GM23338 (cell line): ENCODE measurements around the gene AGAP1. TPM values are rescaled to one million over a fixed set of nuclear protein-coding genes. Genes with fewer than 3 reads are reported as not detected.
A peak's percentile ranks its signal among the peaks of the same experiment; 100 is the strongest.

Experiments
- ATAC-seq: fragments of 200-7000 bp; cut with Tn5 transposase; 3 replicates; pipeline ENCODE4 v1.9.1; 2020
- DNase-seq: peaks from one replicate; pipeline ENCODE4 v3.0.0-alpha.2; 2015; ENCODE audit warnings: low spot score
- H2AFZ ChIP-seq: fragments of 200-600 bp; sonication (generic); 2 replicates; pipeline ENCODE4 v1.8.0; 2016; ENCODE audit warnings: antibody characterized with exemption, mild to moderate bottlenecking, moderate library complexity
- H3F3A ChIP-seq: fragments of 200-600 bp; sonication (generic); replicated peaks from 2 replicates; pipeline ENCODE4 v1.8.0; 2017; ENCODE audit warnings: antibody characterized with exemption, mixed run types, low read depth
- H3K27ac ChIP-seq: fragments of 200-600 bp; sonication (generic); 2 replicates; pipeline ENCODE4 v1.6.1; 2016; ENCODE audit warnings: low read depth
- H3K27me3 ChIP-seq: fragments of 200-600 bp; sonication (generic); 2 replicates; pipeline ENCODE4 v1.8.0; 2016; ENCODE audit warnings: mild to moderate bottlenecking, mixed run types, moderate library complexity; ENCODE audit not compliant: insufficient read depth
- H3K36me3 ChIP-seq: fragments of 200-600 bp; sonication (generic); 2 replicates; pipeline ENCODE4 v1.8.0; 2016; ENCODE audit warnings: mild to moderate bottlenecking; ENCODE audit not compliant: insufficient read depth
- H3K4me1 ChIP-seq: fragments of 200-600 bp; sonication (generic); 2 replicates; pipeline ENCODE4 v1.8.0; 2016; ENCODE audit warnings: mild to moderate bottlenecking, moderate library complexity; ENCODE audit not compliant: insufficient read depth
- H3K4me2 ChIP-seq: fragments of 200-600 bp; sonication (generic); 2 replicates; pipeline ENCODE4 v1.7.1; 2017; ENCODE audit warnings: mixed run types
- H3K4me3 ChIP-seq: fragments of 200-600 bp; sonication (generic); 2 replicates; pipeline ENCODE4 v1.6.1; 2016; ENCODE audit warnings: mixed run types
- H3K79me2 ChIP-seq: fragments of 200-600 bp; sonication (generic); replicated peaks from 2 replicates; pipeline ENCODE4 v1.8.0; 2017; ENCODE audit warnings: mild to moderate bottlenecking; ENCODE audit not compliant: insufficient read depth
- H3K9me2 ChIP-seq: fragments of 200-600 bp; sonication (generic); 2 replicates; pipeline ENCODE4 v1.8.0; 2017; ENCODE audit not compliant: insufficient read depth
- H4K20me1 ChIP-seq: fragments of 200-600 bp; sonication (generic); replicated peaks from 2 replicates; pipeline ENCODE4 v1.8.0; 2017; ENCODE audit warnings: mild to moderate bottlenecking; ENCODE audit not compliant: insufficient read depth
- H3K27ac Mint-ChIP-seq: 2 replicates; pipeline ENCODE4 v1.8.0; 2020; ENCODE audit warnings: inconsistent platforms, mild to moderate bottlenecking, moderate library complexity, mixed read lengths
- H3K27me3 Mint-ChIP-seq: 3 replicates; pipeline ENCODE4 v1.8.0; 2022; ENCODE audit warnings: low read depth, mild to moderate bottlenecking, moderate library complexity, mixed read lengths, inconsistent platforms; ENCODE audit not compliant: insufficient read depth, poor library complexity
- H3K36me3 Mint-ChIP-seq: 3 replicates; pipeline ENCODE4 v1.8.0; 2021; ENCODE audit warnings: low read depth, mild to moderate bottlenecking, inconsistent platforms, moderate library complexity, mixed read lengths
- H3K4me1 Mint-ChIP-seq: 3 replicates; pipeline ENCODE4 v1.8.0; 2020; ENCODE audit warnings: mild to moderate bottlenecking, inconsistent platforms, mixed read lengths
- H3K4me3 Mint-ChIP-seq: 3 replicates; pipeline ENCODE4 v1.8.0; 2021; ENCODE audit warnings: moderate library complexity, mild to moderate bottlenecking, inconsistent platforms, mixed read lengths
- H3K9me3 Mint-ChIP-seq: 3 replicates; pipeline ENCODE4 v1.8.0; 2020; ENCODE audit warnings: moderate library complexity, mild to moderate bottlenecking, inconsistent platforms, mixed read lengths
- CREB1 ChIP-seq: fragments of 250-450 bp; sonication (Bioruptor Pico); IDR thresholded peaks from 2 replicates; pipeline ENCODE4 v1.5.0; 2020; ENCODE audit warnings: low read depth, mild to moderate bottlenecking, moderate library complexity
- EZH2 ChIP-seq: fragments of 200-600 bp; sonication (generic); IDR thresholded peaks from one replicate; pipeline ENCODE4 v1.8.0; 2017; ENCODE audit warnings: antibody characterized with exemption, mild to moderate bottlenecking, low read depth; ENCODE audit not compliant: unreplicated experiment
- EZH2phosphoT487 ChIP-seq: fragments of 200-600 bp; sonication (generic); IDR thresholded peaks from one replicate; pipeline ENCODE4 v1.8.1; 2018; ENCODE audit warnings: antibody characterized with exemption; ENCODE audit not compliant: unreplicated experiment
- NANOG ChIP-seq: IDR thresholded peaks from 2 replicates; pipeline ENCODE4 v1.6.1; 2016; ENCODE audit warnings: antibody characterized with exemption, borderline replicate concordance
- POLR2AphosphoS5 ChIP-seq: IDR thresholded peaks from 2 replicates; pipeline ENCODE4 v1.6.1; 2016; ENCODE audit warnings: antibody characterized with exemption, low read depth
- STAT1 ChIP-seq: IDR thresholded peaks from one replicate; pipeline ENCODE4 v1.6.1; 2016; ENCODE audit warnings: antibody characterized with exemption; ENCODE audit not compliant: unreplicated experiment
- ZNF331 ChIP-seq: fragments of 250-450 bp; sonication (Bioruptor Pico); IDR thresholded peaks from 2 replicates; pipeline ENCODE4 v1.5.0; 2020; ENCODE audit warnings: low read depth, mild to moderate bottlenecking, moderate library complexity
- polyA plus RNA-seq: library from polyadenylated mRNA; unstranded; fragments of >200 nt; fragmentation: Nextera tagmentation; extraction: Ambion mirVana; gene quantifications from 2 replicates; pipeline ENCODE4 v1.2.1, GENCODE V29; 2016
- total RNA-seq: library from RNA; depleted of rRNA; stranded (reverse); fragments of >200 nt; shearing (Covaris generic); gene quantifications from 2 replicates; pipeline ENCODE4 v1.2.3, GENCODE V29; 2014
- TF ChIP-seq, protein P1 (sequence below): IDR thresholded peaks from one replicate; pipeline ENCODE4 v1.6.1; 2018; ENCODE audit warnings: antibody characterized with exemption; ENCODE audit not compliant: unreplicated experiment
- TF ChIP-seq, protein P2 (sequence below), 2 experiments: fragments of 200-600 bp in 1 of 2; sonication (generic) in 1 of 2; conservative IDR thresholded peaks; 2 replicates each; pipeline versions ENCODE4 v1.5.1 to v1.6.1; 2016 to 2017; ENCODE audit warnings: antibody characterized with exemption in 2 of 2, low read depth in 2 of 2, mild to moderate bottlenecking in 2 of 2, moderate library complexity in 1 of 2
- TF ChIP-seq, protein P3 (sequence below): fragments of 250-450 bp; sonication (Bioruptor Pico); IDR thresholded peaks from 2 replicates; pipeline ENCODE4 v1.5.0; 2020; ENCODE audit warnings: mild to moderate bottlenecking, moderate library complexity

AGAP1 gene
- total and polyA plus RNA-seq, 2 experiments from 2014 or later: 13.3 to 27.9 TPM

DNA sequence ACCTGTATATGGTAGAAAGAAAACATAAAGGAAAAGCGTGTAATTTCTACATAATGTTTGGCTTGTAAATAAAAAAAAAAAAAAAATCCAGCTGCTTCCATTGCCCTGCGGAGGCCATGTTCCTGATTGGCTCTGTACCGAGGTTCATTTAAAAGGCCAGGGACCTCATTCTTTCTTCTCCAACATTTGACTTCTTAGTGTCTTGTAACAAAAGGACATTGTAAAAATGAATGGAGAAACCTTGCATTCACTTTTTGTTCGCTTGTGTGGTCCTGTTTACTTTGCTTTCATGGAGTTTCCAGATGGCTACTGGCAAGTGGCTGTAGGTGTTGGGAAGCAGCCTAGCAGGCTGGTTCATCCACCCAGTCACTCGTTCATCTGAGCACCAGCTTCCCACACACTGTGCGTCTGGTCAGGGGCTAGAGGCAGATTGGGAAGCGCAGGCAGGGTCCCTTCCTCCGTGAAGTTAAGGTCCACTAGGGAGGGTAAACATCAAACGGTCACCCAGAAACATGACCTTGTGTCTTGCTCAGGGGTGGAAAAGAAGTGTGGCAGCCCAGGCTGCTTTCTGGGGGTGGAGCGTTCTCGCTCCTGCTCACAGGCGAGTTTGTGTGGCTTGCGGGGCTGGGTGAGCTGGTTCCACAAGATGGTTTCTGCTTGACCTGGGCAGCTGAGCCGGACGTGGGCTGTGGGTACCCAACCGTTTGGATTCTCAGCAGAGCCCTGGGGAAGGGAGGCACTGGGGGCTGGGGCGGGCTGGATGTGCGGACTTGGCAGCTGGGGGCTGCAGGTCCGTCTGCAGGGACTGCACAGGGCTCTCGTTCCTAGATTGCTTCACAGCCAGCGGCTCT, 260.7 kb downstream of the AGAP1 start:
- peaks cover 8% of the 10 kb centered on the region; the same call in 1 of the 2 replicates for H4K20me1 ChIP-seq
- peak; percentile 47 for ATAC-seq
- no peak overlapping the region for H3K4me2 ChIP-seq
- TF ChIP-seq CREB1 (CRISPR knock-in tag) (no peak), EZH2phosphoT487 (no peak), NANOG (no peak), POLR2AphosphoS5 (no peak), ZNF331 (no peak), EZH2 (no peak), STAT1 (no peak)
- TF ChIP-seq, protein P1, sequence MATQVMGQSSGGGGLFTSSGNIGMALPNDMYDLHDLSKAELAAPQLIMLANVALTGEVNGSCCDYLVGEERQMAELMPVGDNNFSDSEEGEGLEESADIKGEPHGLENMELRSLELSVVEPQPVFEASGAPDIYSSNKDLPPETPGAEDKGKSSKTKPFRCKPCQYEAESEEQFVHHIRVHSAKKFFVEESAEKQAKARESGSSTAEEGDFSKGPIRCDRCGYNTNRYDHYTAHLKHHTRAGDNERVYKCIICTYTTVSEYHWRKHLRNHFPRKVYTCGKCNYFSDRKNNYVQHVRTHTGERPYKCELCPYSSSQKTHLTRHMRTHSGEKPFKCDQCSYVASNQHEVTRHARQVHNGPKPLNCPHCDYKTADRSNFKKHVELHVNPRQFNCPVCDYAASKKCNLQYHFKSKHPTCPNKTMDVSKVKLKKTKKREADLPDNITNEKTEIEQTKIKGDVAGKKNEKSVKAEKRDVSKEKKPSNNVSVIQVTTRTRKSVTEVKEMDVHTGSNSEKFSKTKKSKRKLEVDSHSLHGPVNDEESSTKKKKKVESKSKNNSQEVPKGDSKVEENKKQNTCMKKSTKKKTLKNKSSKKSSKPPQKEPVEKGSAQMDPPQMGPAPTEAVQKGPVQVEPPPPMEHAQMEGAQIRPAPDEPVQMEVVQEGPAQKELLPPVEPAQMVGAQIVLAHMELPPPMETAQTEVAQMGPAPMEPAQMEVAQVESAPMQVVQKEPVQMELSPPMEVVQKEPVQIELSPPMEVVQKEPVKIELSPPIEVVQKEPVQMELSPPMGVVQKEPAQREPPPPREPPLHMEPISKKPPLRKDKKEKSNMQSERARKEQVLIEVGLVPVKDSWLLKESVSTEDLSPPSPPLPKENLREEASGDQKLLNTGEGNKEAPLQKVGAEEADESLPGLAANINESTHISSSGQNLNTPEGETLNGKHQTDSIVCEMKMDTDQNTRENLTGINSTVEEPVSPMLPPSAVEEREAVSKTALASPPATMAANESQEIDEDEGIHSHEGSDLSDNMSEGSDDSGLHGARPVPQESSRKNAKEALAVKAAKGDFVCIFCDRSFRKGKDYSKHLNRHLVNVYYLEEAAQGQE: no peak
- TF ChIP-seq, protein P2, sequence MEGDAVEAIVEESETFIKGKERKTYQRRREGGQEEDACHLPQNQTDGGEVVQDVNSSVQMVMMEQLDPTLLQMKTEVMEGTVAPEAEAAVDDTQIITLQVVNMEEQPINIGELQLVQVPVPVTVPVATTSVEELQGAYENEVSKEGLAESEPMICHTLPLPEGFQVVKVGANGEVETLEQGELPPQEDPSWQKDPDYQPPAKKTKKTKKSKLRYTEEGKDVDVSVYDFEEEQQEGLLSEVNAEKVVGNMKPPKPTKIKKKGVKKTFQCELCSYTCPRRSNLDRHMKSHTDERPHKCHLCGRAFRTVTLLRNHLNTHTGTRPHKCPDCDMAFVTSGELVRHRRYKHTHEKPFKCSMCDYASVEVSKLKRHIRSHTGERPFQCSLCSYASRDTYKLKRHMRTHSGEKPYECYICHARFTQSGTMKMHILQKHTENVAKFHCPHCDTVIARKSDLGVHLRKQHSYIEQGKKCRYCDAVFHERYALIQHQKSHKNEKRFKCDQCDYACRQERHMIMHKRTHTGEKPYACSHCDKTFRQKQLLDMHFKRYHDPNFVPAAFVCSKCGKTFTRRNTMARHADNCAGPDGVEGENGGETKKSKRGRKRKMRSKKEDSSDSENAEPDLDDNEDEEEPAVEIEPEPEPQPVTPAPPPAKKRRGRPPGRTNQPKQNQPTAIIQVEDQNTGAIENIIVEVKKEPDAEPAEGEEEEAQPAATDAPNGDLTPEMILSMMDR (conservative IDR thresholded peaks at IDR 0.05; ENCODE audit: low read depth in 2 of 2): no peak
- TF ChIP-seq, protein P3, sequence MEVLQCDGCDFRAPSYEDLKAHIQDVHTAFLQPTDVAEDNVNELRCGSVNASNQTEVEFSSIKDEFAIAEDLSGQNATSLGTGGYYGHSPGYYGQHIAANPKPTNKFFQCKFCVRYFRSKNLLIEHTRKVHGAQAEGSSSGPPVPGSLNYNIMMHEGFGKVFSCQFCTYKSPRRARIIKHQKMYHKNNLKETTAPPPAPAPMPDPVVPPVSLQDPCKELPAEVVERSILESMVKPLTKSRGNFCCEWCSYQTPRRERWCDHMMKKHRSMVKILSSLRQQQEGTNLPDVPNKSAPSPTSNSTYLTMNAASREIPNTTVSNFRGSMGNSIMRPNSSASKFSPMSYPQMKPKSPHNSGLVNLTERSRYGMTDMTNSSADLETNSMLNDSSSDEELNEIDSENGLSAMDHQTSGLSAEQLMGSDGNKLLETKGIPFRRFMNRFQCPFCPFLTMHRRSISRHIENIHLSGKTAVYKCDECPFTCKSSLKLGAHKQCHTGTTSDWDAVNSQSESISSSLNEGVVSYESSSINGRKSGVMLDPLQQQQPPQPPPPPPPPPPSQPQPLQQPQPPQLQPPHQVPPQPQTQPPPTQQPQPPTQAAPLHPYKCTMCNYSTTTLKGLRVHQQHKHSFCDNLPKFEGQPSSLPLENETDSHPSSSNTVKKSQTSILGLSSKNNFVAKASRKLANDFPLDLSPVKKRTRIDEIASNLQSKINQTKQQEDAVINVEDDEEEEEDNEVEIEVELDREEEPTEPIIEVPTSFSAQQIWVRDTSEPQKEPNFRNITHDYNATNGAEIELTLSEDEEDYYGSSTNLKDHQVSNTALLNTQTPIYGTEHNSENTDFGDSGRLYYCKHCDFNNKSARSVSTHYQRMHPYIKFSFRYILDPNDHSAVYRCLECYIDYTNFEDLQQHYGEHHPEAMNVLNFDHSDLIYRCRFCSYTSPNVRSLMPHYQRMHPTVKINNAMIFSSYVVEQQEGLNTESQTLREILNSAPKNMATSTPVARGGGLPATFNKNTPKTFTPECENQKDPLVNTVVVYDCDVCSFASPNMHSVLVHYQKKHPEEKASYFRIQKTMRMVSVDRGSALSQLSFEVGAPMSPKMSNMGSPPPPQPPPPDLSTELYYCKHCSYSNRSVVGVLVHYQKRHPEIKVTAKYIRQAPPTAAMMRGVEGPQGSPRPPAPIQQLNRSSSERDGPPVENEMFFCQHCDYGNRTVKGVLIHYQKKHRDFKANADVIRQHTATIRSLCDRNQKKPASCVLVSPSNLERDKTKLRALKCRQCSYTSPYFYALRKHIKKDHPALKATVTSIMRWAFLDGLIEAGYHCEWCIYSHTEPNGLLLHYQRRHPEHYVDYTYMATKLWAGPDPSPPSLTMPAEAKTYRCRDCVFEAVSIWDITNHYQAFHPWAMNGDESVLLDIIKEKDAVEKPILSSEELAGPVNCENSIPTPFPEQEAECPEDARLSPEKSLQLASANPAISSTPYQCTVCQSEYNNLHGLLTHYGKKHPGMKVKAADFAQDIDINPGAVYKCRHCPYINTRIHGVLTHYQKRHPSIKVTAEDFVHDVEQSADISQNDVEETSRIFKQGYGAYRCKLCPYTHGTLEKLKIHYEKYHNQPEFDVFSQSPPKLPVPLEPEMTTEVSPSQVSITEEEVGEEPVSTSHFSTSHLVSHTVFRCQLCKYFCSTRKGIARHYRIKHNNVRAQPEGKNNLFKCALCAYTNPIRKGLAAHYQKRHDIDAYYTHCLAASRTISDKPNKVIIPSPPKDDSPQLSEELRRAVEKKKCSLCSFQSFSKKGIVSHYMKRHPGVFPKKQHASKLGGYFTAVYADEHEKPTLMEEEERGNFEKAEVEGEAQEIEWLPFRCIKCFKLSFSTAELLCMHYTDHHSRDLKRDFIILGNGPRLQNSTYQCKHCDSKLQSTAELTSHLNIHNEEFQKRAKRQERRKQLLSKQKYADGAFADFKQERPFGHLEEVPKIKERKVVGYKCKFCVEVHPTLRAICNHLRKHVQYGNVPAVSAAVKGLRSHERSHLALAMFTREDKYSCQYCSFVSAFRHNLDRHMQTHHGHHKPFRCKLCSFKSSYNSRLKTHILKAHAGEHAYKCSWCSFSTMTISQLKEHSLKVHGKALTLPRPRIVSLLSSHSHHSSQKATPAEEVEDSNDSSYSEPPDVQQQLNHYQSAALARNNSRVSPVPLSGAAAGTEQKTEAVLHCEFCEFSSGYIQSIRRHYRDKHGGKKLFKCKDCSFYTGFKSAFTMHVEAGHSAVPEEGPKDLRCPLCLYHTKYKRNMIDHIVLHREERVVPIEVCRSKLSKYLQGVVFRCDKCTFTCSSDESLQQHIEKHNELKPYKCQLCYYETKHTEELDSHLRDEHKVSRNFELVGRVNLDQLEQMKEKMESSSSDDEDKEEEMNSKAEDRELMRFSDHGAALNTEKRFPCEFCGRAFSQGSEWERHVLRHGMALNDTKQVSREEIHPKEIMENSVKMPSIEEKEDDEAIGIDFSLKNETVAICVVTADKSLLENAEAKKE: no peak
- no peak for DNase-seq
- no peaks in the 10 kb centered on the region for H3K79me2 ChIP-seq
- H3K27ac ChIP-seq: no peak overlapping the region; the same call in 1 of the 2 replicates
- H3K4me3 ChIP-seq: no peak overlapping the region
- H3K9me2 ChIP-seq: no peaks in the 10 kb centered on the region
- no peaks in the 10 kb centered on the region for H3K27me3 ChIP-seq
- no peaks in the 10 kb centered on the region for H3K9me3 Mint-ChIP-seq
- H3K27me3 Mint-ChIP-seq: peaks cover 11% of the 10 kb centered on the region
- peaks cover 19% of the 10 kb centered on the region for H3K36me3 Mint-ChIP-seq
- peaks cover 31% of the 10 kb centered on the region for H3K4me1 Mint-ChIP-seq
- peaks cover 9% of the 10 kb centered on the region for H3K4me1 ChIP-seq
- H3K4me3 Mint-ChIP-seq: no peak overlapping the region
- no peaks in the 10 kb centered on the region for H3F3A ChIP-seq
- H3K27ac Mint-ChIP-seq: peak overlapping the region; percentile 48
- no peaks in the 10 kb centered on the region for H3K36me3 ChIP-seq
- no peak overlapping the region for H2AFZ ChIP-seq
